ENCODE results near the gene SEPTIN8. TPM values are rescaled to one million over a fixed set of nuclear protein-coding genes. Genes with fewer than 3 reads are reported as not detected.
A peak's percentile ranks its signal among the peaks of the same experiment; 100 is the strongest.

SEPTIN8 gene
- total RNA-seq, 1 experiment from 2014 or later: 48.5 TPM

DNA sequence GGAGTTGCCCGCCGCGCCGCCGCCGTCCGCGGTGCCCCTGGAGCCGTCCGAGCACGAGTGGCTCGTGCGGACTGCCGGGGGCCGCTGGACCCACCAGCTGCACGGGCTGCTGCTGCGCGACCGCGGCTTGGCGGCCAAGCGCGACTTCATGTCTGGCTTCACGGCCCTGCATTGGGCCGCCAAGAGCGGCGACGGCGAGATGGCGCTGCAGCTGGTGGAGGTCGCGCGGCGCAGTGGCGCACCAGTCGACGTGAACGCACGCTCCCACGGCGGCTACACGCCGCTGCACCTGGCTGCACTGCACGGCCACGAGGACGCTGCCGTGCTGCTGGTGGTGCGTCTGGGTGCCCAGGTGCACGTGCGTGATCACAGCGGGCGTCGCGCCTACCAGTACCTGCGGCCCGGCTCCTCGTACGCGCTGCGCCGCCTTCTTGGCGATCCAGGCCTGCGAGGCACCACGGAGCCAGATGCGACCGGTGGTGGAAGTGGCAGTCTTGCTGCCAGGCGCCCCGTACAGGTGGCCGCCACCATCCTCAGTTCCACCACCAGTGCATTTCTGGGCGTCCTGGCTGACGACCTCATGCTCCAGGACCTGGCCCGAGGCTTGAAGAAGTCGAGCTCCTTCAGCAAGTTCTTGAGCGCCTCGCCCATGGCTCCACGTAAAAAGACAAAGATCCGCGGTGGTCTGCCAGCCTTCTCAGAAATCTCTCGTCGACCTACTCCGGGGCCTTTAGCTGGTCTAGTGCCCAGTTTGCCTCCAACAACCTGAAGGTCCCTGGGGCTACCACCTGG, 37.7 kb upstream of the SEPTIN8 start:
- CTCF ChIA-PET: no interaction called here
- Mint-ChIP-seq H3K4me3 (ENCODE audit: low read depth, unreplicated experiment) (peak overlapping the region; percentile 26), H3K27ac (ENCODE audit: unreplicated experiment) (no peak overlapping the region)

GRCh38 chr5:132813599-132814502, 36.8 kb upstream of the SEPTIN8 start:
- no peaks in the 10 kb centered on the region for H3K9me3 Mint-ChIP-seq (ENCODE audit: low read depth, unreplicated experiment)
- no peak overlapping the region for H3K27ac Mint-ChIP-seq (ENCODE audit: unreplicated experiment)
- intact Hi-C loops (cut with micrococcal nuclease; ENCODE audit: unreplicated experiment): no loop called here
- BruUV-seq (replicated peaks): no TSS peak
- H3K27me3 Mint-ChIP-seq (ENCODE audit: unreplicated experiment): no peaks in the 10 kb centered on the region
- H3K4me1 Mint-ChIP-seq (ENCODE audit: low read depth, unreplicated experiment): peaks cover 23% of the 10 kb centered on the region
- H3K36me3 Mint-ChIP-seq (ENCODE audit: insufficient read depth, unreplicated experiment): peaks cover 11% of the 10 kb centered on the region
- TF ChIP-seq, protein P1, sequence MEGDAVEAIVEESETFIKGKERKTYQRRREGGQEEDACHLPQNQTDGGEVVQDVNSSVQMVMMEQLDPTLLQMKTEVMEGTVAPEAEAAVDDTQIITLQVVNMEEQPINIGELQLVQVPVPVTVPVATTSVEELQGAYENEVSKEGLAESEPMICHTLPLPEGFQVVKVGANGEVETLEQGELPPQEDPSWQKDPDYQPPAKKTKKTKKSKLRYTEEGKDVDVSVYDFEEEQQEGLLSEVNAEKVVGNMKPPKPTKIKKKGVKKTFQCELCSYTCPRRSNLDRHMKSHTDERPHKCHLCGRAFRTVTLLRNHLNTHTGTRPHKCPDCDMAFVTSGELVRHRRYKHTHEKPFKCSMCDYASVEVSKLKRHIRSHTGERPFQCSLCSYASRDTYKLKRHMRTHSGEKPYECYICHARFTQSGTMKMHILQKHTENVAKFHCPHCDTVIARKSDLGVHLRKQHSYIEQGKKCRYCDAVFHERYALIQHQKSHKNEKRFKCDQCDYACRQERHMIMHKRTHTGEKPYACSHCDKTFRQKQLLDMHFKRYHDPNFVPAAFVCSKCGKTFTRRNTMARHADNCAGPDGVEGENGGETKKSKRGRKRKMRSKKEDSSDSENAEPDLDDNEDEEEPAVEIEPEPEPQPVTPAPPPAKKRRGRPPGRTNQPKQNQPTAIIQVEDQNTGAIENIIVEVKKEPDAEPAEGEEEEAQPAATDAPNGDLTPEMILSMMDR (IDR thresholded peaks at IDR 0.05; ENCODE audit: unreplicated experiment): no peak
- H3K4me3 Mint-ChIP-seq (ENCODE audit: low read depth, unreplicated experiment): peak overlapping the region; percentile 69
- CTCF ChIA-PET: interaction anchor here (0.6 to 1.6 kb wide), 7 partner anchors 12 to 571 kb away, joined by 3 to 9 read pairs (median 4); partner anchors contain the start of gene CCNI2
- DNase-seq: peak; percentile 52

More for the DNA sequence above, 37.7 kb upstream of the SEPTIN8 start:
- Mint-ChIP-seq H3K9me3 (ENCODE audit: low read depth, unreplicated experiment) (no peaks in the 10 kb centered on the region), H3K36me3 (ENCODE audit: insufficient read depth, unreplicated experiment) (peaks cover 11% of the 10 kb centered on the region), H3K4me1 (ENCODE audit: low read depth, unreplicated experiment) (peaks cover 15% of the 10 kb centered on the region), H3K27me3 (ENCODE audit: unreplicated experiment) (no peaks in the 10 kb centered on the region)
- TF ChIP-seq, protein P1 (IDR thresholded peaks at IDR 0.05; ENCODE audit: unreplicated experiment): no peak
- no TSS peak for BruUV-seq (replicated peaks)
- intact Hi-C loops (cut with micrococcal nuclease; ENCODE audit: unreplicated experiment): no loop called here
- no peak for DNase-seq

DNA sequence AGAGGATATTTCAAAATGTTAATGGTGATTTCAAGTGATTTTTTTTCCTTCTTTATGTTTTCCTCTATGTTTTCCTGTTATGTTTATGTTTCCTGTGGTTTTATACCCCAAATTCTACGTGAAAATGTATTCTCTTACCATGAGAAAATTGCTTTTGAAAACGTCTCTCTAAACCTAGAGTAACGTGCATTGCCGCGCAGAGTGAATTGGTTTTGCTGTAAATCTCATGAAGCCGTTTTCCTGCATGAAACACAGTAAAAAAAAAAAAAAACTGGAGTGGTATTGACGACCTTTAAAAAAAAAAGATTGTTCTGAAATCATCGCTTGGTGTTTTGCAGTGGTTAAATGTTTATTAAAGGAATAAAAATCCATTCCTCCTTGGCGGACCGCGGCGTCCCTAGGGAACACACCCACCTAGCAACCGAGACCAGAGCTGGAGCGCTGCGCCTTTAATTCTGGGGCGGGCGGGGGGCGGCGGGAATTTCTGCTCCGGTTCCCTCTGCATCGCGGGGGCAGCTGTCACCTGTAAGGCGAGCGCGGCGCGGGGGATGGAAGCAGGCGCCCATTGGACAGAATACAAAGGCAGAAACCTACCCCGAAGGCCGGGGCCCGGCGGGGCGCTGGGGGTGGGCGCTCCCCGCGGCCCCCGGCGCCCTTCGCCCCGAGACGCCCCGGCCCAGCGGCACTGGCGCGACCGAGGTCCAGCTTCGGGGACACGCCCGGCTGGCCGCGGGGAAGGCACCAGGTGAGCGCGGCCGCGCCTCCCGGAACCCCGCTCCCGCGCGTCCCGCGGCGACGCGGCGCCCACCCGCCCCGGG, 36.0 kb upstream of the SEPTIN8 start, which contains the start of gene SOWAHA:
SOWAHA (plus strand) TSS at position 522 of the 818 bp plus-strand sequence. CDS start 320 bp downstream, outside the sequence.
- CTCF ChIA-PET: interaction anchor here (0.5 to 1.6 kb wide), 7 partner anchors 11 to 493 kb away, joined by 3 to 9 read pairs (median 4); partner anchors contain the start of gene CCNI2
- DNase-seq: peak; percentile 46
- Mint-ChIP-seq H3K9me3 (ENCODE audit: low read depth, unreplicated experiment) (no peaks in the 10 kb centered on the region), H3K27ac (ENCODE audit: unreplicated experiment) (no peak within 1 kb of the TSS), H3K36me3 (ENCODE audit: insufficient read depth, unreplicated experiment) (peaks cover 11% of the 10 kb centered on the region), H3K27me3 (ENCODE audit: unreplicated experiment) (no peaks in the 10 kb centered on the region), H3K4me1 (ENCODE audit: low read depth, unreplicated experiment) (peaks cover 23% of the 10 kb centered on the region), H3K4me3 (ENCODE audit: low read depth, unreplicated experiment) (peak within 1 kb of the TSS; percentile 69)
- TF ChIP-seq, protein P1 (IDR thresholded peaks at IDR 0.05; ENCODE audit: unreplicated experiment): no peak
- intact Hi-C loops (cut with micrococcal nuclease; ENCODE audit: unreplicated experiment): no loop called here
- no TSS peak for BruUV-seq (replicated peaks)

All from Calu3 (cell line).